Measurements from ENCODE around the gene NPTX2.

NPTX2 gene

DNA sequence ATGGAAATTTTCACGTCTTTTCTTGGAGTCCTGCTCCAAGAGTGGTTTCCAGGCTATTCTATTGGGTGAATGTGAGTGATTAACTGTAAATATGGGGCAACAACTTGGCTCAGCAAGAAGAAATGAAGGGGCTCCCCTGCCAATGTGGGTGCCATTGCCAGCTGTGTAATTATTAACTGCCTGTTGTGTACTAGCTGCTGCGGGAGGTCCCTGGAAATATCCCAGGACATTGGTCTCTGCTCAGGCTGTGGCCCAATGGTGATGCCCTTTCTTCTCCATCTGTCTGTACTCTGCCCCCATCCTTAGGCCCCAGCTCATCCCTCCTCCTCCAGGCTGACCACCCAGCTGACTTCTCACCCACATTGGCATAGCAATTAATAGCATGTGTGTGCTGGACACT, 29.4 kb downstream of the NPTX2 start:
- H3K27ac ChIP-seq = no peak overlapping the region
- no peak for DNase-seq (ENCODE audit: low read depth, low spot score)

DNA sequence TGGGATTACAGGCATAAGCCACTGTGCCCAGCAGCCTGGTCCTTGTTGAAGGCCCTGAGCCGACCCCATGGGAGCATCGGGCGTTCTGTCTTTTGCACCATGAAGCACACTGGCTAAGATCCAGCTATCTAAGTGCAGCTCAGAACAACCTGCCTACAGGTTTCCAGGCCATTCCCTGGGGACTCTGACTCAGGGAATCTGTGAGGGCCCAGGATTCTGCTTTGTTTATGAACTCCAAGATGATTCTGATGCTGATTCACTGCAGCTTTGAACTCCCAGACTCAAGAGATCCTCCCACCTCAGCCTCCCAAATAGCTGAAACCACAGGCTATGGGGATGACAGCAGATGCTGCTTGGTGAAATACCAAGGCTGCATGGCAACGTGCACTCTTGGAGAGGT, 30.2 kb downstream of the NPTX2 start:
- DNase-seq (ENCODE audit: low read depth, low spot score) = no peak
- no peak overlapping the region for H3K27ac ChIP-seq

DNA sequence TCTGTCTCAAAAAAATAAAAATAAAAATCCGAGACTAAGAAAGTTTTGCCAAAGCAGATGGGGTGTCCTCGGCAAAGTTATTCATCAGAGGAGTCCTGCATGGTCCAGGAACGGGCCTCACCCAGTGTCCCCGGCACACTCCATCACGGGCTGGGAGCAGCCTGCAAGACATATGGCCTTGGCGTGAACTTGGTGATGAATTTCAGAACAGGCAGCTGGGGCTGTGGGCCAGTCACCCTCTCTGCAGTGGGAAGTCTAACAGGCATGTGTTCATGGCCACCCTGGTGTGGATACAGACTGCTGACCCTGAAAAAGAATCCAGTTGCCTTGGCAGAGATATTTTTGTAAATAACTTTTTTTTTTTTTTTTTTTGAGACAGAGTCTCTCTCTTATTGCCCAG, 34.7 kb downstream of the NPTX2 start:
- no peak for DNase-seq (ENCODE audit: low read depth, low spot score)
- H3K27ac ChIP-seq = no peak overlapping the region

DNA sequence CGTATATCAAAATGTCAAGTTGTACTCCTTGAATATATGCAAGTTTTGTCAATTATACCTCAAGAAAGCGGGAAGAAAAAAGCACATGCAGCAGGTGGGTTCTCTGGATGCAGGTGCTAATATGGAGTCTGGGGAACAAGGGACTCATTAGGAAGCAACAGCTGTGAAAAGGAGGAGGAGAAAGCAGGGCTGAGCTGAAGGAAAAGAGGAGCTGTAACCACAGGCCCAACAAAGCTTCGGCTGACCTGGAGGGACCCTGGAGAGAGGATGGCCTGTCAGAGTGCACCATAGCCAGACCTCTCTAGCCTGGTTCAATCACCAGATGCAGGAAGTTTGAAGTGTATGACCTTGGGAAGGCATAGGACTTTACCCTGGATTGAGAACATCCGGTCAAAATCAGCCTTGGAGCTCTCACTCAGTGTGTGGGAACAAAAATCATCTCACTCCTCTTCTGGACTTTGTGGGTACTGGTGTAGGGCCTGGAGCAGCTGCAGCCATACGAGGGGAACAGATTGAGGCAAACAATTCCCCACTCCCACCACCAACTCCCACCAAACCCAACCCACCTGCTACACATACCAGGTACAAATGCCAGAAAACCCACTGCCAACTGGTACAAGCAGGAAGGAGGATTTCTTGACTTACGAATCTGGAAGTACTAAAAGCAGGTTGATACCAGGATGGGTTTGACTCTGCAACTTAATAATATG, 36.7 kb downstream of the NPTX2 start:
- DNase-seq (ENCODE audit: low read depth, low spot score) = no peak
- no peak overlapping the region for H3K27ac ChIP-seq

DNA sequence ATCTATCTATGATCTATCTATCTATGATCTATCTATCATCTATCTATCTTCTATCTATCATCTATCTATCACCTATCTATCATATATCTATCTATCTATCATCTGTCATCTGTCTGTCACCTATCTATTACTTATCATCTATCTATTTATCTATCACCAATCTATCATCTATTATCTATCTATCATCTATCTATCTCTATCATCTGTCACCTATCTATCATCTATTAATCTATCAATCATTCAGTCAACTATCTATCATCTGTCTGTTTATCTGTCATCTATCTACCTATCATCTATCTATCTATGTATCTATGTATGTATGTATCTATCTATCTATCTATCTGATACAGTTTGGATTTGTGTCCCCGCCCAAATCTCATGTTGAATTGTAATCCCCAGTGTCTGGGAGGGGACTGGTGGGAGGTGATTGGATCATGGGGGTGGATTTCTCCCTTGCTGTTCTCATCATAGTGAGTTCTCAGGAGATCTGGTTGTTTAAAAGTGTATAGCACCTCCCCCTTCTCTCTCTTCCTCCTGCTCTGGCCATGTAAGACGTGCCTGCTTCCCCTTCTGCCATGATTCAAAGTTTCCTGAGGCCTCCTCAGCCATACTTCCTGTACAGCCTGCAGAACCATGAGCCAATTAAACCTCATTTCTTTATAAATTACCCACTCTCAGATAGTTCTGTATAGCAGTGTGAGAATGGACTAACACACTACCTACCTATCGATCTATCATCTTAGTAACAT, 37.6 kb downstream of the NPTX2 start:
- no peak overlapping the region for H3K27ac ChIP-seq
- no peak for DNase-seq (ENCODE audit: low read depth, low spot score)

DNA sequence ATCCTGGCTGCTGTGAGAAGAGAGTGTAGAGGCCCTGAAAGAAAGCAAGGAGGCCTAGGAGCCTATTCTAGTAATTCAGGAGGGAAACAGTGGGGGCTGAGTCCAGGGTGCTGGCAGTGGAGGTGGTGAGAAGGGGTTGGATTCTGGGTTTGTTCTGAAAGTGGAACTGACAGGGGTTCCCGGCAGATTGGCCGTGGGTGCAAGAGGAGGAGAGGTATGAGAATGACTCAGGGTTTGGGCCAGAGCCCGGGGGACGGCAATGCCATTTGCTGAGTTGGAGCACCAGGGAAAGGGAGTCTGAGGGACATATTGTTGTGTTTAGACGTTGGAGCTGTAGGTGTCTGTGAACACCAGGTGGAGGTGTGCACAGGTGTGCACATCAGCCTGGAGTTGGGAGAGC, 38.5 kb downstream of the NPTX2 start:
- no peak for DNase-seq (ENCODE audit: low read depth, low spot score)

DNA sequence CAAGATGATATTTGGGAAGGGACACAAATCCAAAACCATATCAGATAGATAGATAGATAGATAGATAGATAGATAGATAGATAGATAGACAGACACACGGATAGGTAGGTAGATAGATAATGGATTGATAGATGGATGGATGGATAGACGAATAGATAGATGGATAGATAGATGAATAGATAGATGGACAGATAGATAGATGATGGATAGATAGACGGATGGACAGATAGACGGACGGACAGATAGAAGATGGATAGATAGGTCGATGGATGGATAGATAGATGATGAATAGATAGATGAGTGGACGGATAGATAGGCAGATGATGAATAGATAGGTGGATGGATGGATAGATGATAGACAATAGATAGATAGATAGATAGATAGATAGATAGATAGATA, 39.8 kb downstream of the NPTX2 start:
- no peak overlapping the region for H3K27ac ChIP-seq
- no peak for DNase-seq (ENCODE audit: low read depth, low spot score)

More for the DNA sequence above, 38.5 kb downstream of the NPTX2 start:
- no peak overlapping the region for H3K27ac ChIP-seq

DNA sequence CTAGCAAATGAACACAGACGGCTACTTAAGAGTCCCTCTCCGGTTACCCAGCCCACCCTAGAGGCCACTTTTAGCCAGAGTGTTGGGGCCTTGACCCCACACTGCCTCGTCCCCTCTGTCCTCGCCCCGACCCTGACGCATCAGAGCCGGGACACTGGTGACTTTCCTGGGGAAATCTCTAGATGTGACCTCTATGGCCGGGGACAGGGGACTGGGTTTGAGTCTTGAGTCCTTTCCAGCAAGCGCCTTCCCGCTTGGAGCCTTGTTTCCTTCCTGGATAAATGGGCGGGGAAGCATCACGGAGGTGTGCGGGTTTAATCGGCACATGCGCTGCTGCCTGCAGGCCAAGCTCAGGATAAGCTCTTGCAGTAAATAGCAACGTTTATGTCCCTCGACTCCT, 40.7 kb downstream of the NPTX2 start:
- no peak for DNase-seq (ENCODE audit: low read depth, low spot score)

DNA sequence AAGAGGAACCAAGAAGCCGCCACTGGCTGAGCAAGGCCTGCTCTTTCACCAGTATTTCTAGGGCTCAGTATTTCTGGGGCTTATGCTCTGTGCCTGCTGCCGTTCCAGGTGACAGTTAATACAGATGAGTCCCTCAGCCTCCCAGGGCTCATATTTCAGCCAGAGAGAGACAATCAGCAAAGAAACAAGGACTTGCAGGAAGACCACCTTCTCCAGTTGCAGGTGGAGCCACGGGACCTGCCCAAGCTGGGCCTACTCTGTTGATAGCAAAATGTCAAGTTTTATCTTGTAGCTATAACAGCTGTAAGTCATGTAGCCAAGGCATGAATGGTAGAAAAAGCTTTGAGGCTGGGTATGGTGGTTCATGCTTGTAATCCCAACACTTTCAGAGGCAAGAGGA, 42.7 kb downstream of the NPTX2 start:
- H3K27ac ChIP-seq = no peak overlapping the region
- no peak for DNase-seq (ENCODE audit: low read depth, low spot score)

More for the DNA sequence above, 40.7 kb downstream of the NPTX2 start:
- H3K27ac ChIP-seq = no peak overlapping the region

DNA sequence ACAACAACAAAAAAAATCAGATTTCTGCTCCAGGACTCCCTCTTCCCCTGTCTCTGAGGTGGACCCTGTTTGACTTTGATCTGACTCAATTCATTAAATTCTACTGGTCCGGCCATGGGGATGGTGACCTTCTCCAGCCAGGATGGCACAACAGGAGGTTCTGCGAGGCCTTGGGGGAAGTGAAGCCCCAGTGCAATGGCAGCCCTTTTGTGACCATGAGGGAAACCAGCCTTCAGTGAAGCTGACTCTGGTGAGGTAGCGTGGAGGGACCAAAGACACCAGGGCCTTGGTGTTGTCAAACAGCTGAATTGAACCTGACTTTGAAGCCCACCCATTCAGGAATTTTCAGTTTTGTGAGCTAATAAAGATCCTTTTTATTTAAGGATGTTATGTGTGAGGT, 44.5 kb downstream of the NPTX2 start:
- H3K27ac ChIP-seq = no peak overlapping the region
- no peak for DNase-seq (ENCODE audit: low read depth, low spot score)

DNA sequence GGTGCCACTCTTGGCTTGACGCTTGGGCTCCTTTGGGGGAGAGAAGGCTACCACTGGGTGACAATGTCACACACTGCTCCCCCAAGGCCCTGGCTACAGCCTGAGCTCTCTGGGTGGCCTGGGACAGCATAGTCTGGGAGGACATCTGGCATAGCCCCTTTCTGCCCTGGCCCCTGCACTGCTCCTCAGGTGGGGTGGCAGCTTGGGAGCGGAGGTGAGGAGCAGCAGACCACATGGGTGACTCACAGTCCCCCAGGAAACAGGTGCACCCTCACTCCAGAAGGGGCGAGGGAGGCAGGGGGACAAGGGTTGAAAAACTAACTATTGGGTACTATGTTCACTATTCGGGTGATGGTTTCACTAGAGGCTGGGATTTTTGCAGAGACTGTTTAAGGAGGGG, 45.2 kb downstream of the NPTX2 start:
- H3K27ac ChIP-seq = no peak overlapping the region
- no peak for DNase-seq (ENCODE audit: low read depth, low spot score)

DNA sequence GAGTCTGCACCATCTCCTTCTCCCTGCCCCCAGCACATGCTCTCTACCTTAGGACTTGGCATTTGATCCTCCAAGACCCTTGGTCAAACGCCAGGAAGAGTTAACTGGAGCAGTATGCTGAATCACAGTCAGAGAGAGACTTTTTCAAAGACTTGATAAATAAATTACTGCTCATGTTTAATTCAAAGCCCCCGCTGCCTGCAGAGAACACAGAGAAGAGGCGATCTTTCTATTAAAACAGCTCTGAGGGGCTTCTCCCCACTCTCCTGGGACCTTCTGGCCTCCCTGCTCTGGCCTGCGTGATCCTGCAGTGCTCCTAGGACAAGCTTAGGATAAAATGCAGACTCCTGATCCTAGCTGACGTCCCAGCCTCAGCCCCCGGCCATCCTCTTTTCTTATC, 47.8 kb downstream of the NPTX2 start:
- H3K27ac ChIP-seq = no peak overlapping the region
- no peak for DNase-seq (ENCODE audit: low read depth, low spot score)

DNA sequence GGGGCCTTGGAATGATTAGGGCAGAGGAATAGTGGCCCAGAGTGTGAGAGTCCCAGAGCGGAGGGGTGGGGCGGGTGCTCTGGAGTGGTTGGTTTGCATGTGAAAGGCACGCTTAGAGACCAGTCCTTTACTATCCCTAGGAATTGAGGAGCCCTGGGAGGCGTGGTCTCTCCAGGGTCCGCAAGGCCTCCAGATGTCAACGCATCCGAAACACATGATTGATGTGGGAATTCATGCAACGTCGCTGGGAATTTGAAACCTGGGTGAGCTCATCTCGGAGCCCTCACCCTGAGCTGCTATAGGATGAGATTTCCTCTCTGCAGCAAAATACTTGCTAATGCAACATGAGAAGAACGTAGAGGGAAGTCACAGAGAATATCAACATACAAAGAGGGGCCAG, 51.2 kb downstream of the NPTX2 start:
- no peak overlapping the region for H3K27ac ChIP-seq
- DNase-seq (ENCODE audit: low read depth, low spot score) = no peak

DNA sequence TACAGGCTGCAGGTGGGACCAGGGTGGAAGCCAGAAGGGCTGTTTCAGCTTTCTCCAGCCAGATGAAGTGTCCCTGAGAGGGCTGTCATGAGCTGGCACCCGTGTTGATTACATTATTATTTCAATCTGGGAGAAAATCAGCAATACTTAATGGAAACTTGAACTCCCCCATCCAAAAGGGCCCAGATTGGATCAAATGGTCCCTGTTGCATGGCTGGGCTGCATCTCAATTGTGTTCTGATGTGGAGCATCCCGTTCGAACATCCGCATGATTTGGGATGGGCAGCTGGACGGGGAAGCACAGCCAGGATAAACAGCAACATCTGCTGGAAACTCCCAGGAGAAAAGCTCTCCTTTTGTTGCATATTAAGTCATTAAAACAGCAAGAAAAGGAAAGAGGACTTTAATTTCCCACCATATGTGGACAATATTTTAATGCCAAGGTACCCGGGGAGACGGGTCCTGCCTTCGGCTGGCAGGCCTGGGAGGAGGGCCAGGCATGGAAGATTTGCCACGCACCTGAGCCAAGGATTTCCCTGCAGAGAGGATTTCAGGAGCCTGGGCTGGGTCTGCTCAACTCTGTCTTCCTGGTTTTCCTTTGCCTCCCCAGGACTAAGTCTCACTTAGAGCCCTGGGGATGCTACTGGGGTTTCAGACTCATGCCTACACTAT, 52.4 kb downstream of the NPTX2 start:
- H3K27ac ChIP-seq = no peak overlapping the region
- no peak for DNase-seq (ENCODE audit: low read depth, low spot score)

DNA sequence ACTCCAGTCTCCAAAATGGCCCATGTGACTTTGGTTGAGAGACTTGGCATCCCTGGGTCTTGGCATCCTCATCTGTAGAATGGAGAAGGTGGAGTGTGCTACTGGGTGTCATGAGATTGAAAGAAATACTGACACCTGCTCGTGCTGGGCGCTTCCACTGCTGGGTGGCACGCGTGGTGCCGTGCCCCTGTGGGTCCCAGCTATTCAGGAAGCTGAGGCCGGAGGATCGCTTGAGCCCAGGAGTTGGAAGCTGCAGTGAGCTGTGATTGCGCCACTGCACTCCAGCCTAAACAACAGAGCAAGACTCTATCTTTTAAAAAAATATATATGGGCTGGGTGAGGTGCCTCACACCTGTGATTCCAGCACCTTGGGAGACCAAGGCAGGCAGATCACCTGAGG, 53.1 kb downstream of the NPTX2 start:
- no peak overlapping the region for H3K27ac ChIP-seq
- DNase-seq (ENCODE audit: low read depth, low spot score) = no peak

DNA sequence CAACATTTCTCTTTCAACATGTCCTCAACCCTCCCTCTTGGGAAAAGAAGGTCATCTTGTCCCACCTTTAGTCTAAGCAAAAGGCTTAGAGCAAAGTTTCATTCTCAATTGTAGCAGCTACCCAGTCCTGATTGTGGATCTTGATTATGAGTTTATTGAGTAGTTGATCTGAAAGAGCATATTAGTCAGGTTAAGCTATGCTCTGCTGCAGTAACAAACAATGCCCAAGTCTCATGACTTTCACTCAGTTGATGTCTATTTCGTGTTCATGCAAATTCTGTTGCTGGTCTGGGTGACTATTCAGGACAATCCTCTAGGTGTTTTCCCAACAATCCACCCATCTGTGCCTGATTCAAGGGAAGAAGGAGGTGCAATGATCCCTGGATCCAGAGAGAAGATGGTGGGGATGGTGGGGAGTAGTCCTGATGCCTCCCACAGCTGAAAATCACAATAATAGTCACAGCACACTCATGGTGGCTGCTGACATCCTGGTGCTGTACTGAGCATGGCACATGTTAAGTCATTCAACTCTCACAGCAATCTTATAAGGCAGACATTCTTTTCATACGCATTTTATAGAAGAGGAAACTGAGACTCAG, 54.7 kb downstream of the NPTX2 start:
- no peak for DNase-seq (ENCODE audit: low read depth, low spot score)
- H3K27ac ChIP-seq = no peak overlapping the region

DNA sequence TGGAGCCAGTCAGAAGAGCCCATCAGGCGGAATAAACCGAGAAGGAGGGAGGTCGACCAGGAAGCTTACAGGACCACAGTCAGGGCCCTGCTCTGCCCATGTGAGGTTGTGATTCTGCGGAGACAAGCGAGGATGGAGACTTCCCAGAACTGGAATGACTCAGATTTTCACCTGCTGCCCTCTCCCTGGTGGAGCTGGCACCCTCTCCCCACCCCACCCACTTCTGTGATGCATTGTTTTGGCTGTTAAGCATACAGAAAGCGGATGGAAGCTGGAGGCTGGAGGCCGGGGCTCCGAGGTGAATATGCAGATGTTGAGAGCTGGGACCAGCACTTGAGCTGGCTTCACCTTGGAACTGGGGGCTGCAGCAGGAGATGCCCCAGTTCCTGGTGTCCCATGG, 57.4 kb downstream of the NPTX2 start:
- no peak overlapping the region for H3K27ac ChIP-seq
- DNase-seq (ENCODE audit: low read depth, low spot score) = no peak

DNA sequence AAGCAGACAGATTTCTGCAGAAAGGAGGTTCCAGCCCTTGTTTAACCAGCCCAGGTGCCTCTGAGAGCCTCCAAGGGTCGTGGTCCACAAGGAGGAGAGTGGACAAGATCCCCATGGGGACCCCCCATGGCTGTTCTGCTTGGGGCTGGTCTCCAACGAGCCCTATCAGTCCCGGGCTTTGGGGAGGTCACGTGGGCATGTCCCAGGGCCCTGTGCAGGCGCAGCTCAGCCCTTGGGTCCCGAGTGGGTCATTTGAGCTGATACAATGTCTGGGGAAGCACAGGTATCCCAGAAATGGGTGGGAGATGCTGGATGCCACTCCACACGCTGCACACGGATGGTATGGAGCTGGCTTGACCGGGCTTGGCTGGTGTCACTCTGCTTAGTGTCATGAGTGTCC, 57.8 kb downstream of the NPTX2 start:
- H3K27ac ChIP-seq = no peak overlapping the region
- no peak for DNase-seq (ENCODE audit: low read depth, low spot score)

DNA sequence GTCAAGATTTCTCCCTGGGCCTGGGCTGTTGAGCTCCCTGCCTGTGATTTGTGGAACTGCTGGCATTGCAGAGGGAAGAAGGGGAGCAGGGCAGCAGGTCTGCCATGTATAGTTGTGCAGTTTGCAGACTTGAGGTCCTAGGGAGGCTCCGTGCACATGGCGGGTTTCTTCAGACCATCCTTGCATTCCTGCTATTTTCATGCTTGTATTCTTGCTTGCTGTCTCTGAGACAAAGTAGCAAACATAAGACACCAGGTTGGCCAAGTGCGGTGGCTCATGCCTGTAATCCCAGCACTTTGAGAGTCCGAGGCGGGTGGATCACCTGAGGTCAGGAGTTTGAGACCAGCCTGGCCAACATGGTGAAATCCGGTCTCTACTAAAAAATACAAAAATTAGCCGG, 61.1 kb downstream of the NPTX2 start:
- no peak for DNase-seq (ENCODE audit: low read depth, low spot score)

More for the DNA sequence above, 61.1 kb downstream of the NPTX2 start:
- H3K27ac ChIP-seq = no peak overlapping the region

Data from epithelial cell of prostate (primary cell).